Lower lobe of right lung (tissue), 2 donors: Measurements from ENCODE around the gene FAM222B. TPM values are rescaled to one million over a fixed set of nuclear protein-coding genes. Genes with fewer than 3 reads are reported as not detected.
A peak's percentile ranks its signal among the peaks of the same experiment; 100 is the strongest.

ENCODE experiments used
- ATAC-seq, 2 donors: fragments of 200-7000 bp; cut with Tn5 transposase; one replicate each; pipeline ENCODE4 v1.9.1; 2020 to 2022; ENCODE audit warnings: mild to moderate bottlenecking in 2 of 2, moderate library complexity in 2 of 2
- DNase-seq: peaks from one replicate; pipeline ENCODE4 v3.0.0-alpha.2; 2020
- H3K27ac ChIP-seq: fragments of 200-600 bp; one replicate; pipeline ENCODE4 v1.8.0; 2022
- H3K27me3 ChIP-seq: fragments of 200-600 bp; one replicate; pipeline ENCODE4 v1.8.0; 2022; ENCODE audit warnings: low read depth
- H3K36me3 ChIP-seq: fragments of 200-600 bp; one replicate; pipeline ENCODE4 v1.8.0; 2022; ENCODE audit warnings: mild to moderate bottlenecking
- H3K4me1 ChIP-seq: fragments of 200-600 bp; one replicate; pipeline ENCODE4 v1.8.0; 2022
- H3K4me3 ChIP-seq: fragments of 200-600 bp; one replicate; pipeline ENCODE4 v1.8.0; 2022; ENCODE audit warnings: mild to moderate bottlenecking
- H3K9me3 ChIP-seq: fragments of 200-600 bp; one replicate; pipeline ENCODE4 v1.8.0; 2022
- CTCF ChIP-seq: fragments of 200-600 bp; IDR thresholded peaks from one replicate; pipeline ENCODE4 v1.8.0; 2022; ENCODE audit warnings: antibody characterized with exemption, mild to moderate bottlenecking
- intact Hi-C: fragments of 100-400 bp; cut with DNase I; formaldehyde crosslinking; loops from one replicate; pipeline ENCODE4 v1.11.0; 2022
- total RNA-seq: library from RNA; stranded (reverse); fragmentation: NEBNext Ultra II Directional; extraction: Animal tissue kit (Norgen Biotek cat#: 25700); gene quantifications from one replicate; pipeline ENCODE4 v1.2.1, GENCODE V29; 2021
- donor health status: DM: no; HTN: yes; CAD: no; lungs with severe emphysema.

The FAM222B gene
- total RNA-seq, 1 donor from 2014 or later = 21.7 TPM

GRCh38 chr17:28827672-28828071 lies 14.9 kb downstream of the FAM222B start:
- no peak for TF ChIP-seq CTCF
- no peak for DNase-seq
- Histone ChIP-seq H3K27ac (no peak overlapping the region), H3K4me1 (no peaks in the 10 kb centered on the region), H3K4me3 (no peak overlapping the region), H3K36me3 (peaks cover 9% of the 10 kb centered on the region), H3K9me3 (no peaks in the 10 kb centered on the region), H3K27me3 (no peaks in the 10 kb centered on the region)
- intact Hi-C loops = no loop called here
- ATAC-seq = no peak

GRCh38 chr17:28819582-28819981 lies 23.0 kb downstream of the FAM222B start:
- DNase-seq (no peak), ATAC-seq (no peak)
- intact Hi-C loops = no loop called here
- H3K36me3 ChIP-seq = no peaks in the 10 kb centered on the region
- H3K4me3 ChIP-seq = no peak overlapping the region
- H3K27ac ChIP-seq = no peak overlapping the region
- H3K27me3 ChIP-seq = no peaks in the 10 kb centered on the region
- no peak for TF ChIP-seq CTCF
- no peaks in the 10 kb centered on the region for H3K9me3 ChIP-seq
- no peaks in the 10 kb centered on the region for H3K4me1 ChIP-seq

DNA sequence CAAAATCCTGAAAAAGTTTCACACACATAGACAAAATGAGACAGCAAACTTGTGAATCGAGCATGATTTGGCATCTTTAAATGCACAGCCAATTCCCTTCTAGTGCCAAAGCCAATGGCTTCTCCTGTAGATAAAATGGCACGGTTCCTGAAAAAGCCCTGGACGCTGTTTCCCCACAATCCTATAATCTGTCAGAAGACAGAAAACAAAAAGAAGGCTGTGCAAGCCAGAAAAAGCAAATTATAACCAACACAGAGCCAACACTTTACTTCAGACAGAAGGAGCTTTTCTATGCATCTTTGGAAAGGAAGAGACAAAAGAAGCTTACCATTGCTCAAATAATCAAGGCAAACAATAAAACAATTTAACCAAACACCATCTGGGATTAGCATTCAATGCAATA lies 23.8 kb downstream of the FAM222B start:
- TF ChIP-seq CTCF = no peak
- ATAC-seq (no peak), DNase-seq (no peak)
- H3K27me3 ChIP-seq = no peaks in the 10 kb centered on the region
- H3K36me3 ChIP-seq = no peaks in the 10 kb centered on the region
- H3K4me3 ChIP-seq = no peak overlapping the region
- H3K4me1 ChIP-seq = no peaks in the 10 kb centered on the region
- H3K9me3 ChIP-seq = no peaks in the 10 kb centered on the region
- no peak overlapping the region for H3K27ac ChIP-seq
- intact Hi-C loops = no loop called here

GRCh38 chr17:28816540-28816939 lies 26.1 kb downstream of the FAM222B start:
- Histone ChIP-seq H3K4me1 (peaks cover 7% of the 10 kb centered on the region), H3K9me3 (no peaks in the 10 kb centered on the region), H3K36me3 (no peaks in the 10 kb centered on the region), H3K27ac (no peak overlapping the region), H3K27me3 (no peaks in the 10 kb centered on the region), H3K4me3 (no peak overlapping the region)
- intact Hi-C loops = no loop called here
- TF ChIP-seq CTCF = no peak
- DNase-seq (no peak), ATAC-seq (no peak)

- no peaks in the 10 kb centered on the region for H3K27me3 ChIP-seq
- peak overlapping the region; percentile 84 for H3K27ac ChIP-seq
- H3K36me3 ChIP-seq = no peaks in the 10 kb centered on the region
- intact Hi-C loops = no loop called here
- H3K4me3 ChIP-seq = peak overlapping the region; percentile 79
- no peak for DNase-seq
- peaks cover 35% of the 10 kb centered on the region for H3K4me1 ChIP-seq
- ATAC-seq = peak; percentile 47 to 51
- TF ChIP-seq CTCF = no peak
- no peaks in the 10 kb centered on the region for H3K9me3 ChIP-seq
Observed at GRCh38 chr17:28812748-28813377, 29.7 kb downstream of the FAM222B start.
